T-cell (primary cell): ENCODE data around the gene SCN2B. TPM values are rescaled to one million over a fixed set of nuclear protein-coding genes. Genes with fewer than 3 reads are reported as not detected.

ENCODE experiments used
- ATAC-seq, 4 experiments: fragments of 200-7000 bp in 3 of 4; fragments of 150-1000 bp in 1 of 4; cut with Tn5 transposase; replicated peaks in 1 of 4; 1 replicate in 3 of 4; 2 replicates in 1 of 4; pipeline ENCODE4 v1.10.0; 2021; ENCODE audit warnings: moderate library complexity in 3 of 4, mild to moderate bottlenecking in 2 of 4, moderate number of reproducible peaks in 1 of 4
- CTCF ChIA-PET, 2 donors: fragments of 300-600 bp; sonication (Branson Sonifier 250); formaldehyde crosslinking; loops; one replicate each; lab custom pipeline; 2022; ENCODE audit warnings: antibody characterized with exemption in 2 of 2; lab: Charles Lee
- POLR2A ChIA-PET, 2 donors: fragments of 300-600 bp; sonication (Branson Sonifier 250); formaldehyde crosslinking; loops; one replicate each; lab custom pipeline; 2022; ENCODE audit warnings: antibody characterized with exemption in 2 of 2; lab: Charles Lee
- DNase-seq, 35 experiments: peaks; one replicate each; pipeline versions ENCODE4 v3.0.0 to v3.0.0-alpha.2; 2013 to 2023
- H3K27ac ChIP-seq: one replicate; pipeline ENCODE4 v1.5.1; 2013; ENCODE audit warnings: low read length
- H3K27me3 ChIP-seq, 2 experiments: replicated peaks in 1 of 2; 1 replicate in 1 of 2; 2 replicates in 1 of 2; pipeline versions ENCODE4 v1.6.1 to v1.7.0; 2013; ENCODE audit warnings: low read length in 1 of 2, mixed read lengths in 1 of 2; ENCODE audit not compliant: control insufficient read depth in 2 of 2, insufficient read depth in 2 of 2; ENCODE audit errors: extremely low read depth in 1 of 2
- H3K36me3 ChIP-seq, 2 donors: 1 replicate in 1 of 2; 2 replicates in 1 of 2; pipeline versions ENCODE4 v1.6.1 to v1.7.0; 2013; ENCODE audit warnings: low read length in 1 of 2; ENCODE audit not compliant: control insufficient read depth in 2 of 2, insufficient read depth in 1 of 2; ENCODE audit errors: extremely low read depth in 1 of 2
- H3K4me1 ChIP-seq, 2 experiments: 1 replicate in 1 of 2; 2 replicates in 1 of 2; pipeline versions ENCODE4 v1.6.1 to v1.7.0; 2013; ENCODE audit warnings: low read length in 2 of 2, mixed read lengths in 1 of 2; ENCODE audit not compliant: insufficient read depth in 2 of 2, control insufficient read depth in 1 of 2; ENCODE audit errors: extremely low read depth in 1 of 2
- H3K4me3 ChIP-seq, 2 donors: 1 replicate in 1 of 2; 2 replicates in 1 of 2; pipeline versions ENCODE4 v1.5.1 to v1.7.0; 2013; ENCODE audit warnings: mild to moderate bottlenecking in 2 of 2, low read length in 1 of 2, moderate library complexity in 1 of 2; ENCODE audit not compliant: control insufficient read depth in 1 of 2; ENCODE audit errors: extremely low read depth in 1 of 2
- H3K9me3 ChIP-seq: 2 replicates; pipeline ENCODE4 v1.7.0; 2013
- H3K27ac Mint-ChIP-seq, 2 donors: one replicate each; pipeline ENCODE4 v1.8.0; 2020 to 2021; ENCODE audit warnings: mild to moderate bottlenecking in 2 of 2, mixed read lengths in 2 of 2
- H3K27me3 Mint-ChIP-seq, 2 donors: one replicate each; pipeline ENCODE4 v1.8.0; 2021 to 2022; ENCODE audit warnings: mixed read lengths in 2 of 2
- H3K36me3 Mint-ChIP-seq: one replicate; pipeline ENCODE4 v1.8.0; 2021; ENCODE audit warnings: mixed read lengths
- H3K4me1 Mint-ChIP-seq, 3 donors: one replicate each; pipeline ENCODE4 v1.8.0; 2020 to 2022; ENCODE audit warnings: mixed read lengths in 3 of 3, mild to moderate bottlenecking in 1 of 3
- H3K4me3 Mint-ChIP-seq, 3 donors: one replicate each; pipeline ENCODE4 v1.8.0; 2020 to 2022; ENCODE audit warnings: mild to moderate bottlenecking in 3 of 3, mixed read lengths in 3 of 3, moderate library complexity in 3 of 3
- H3K9me3 Mint-ChIP-seq, 3 donors: one replicate each; pipeline ENCODE4 v1.8.0; 2020 to 2022; ENCODE audit warnings: mixed read lengths in 3 of 3
- WGBS: methylation state at CpG from one replicate; pipeline ENCODE4 v1.1.5; 2013; ENCODE audit warnings: missing lambda C conversion rate; ENCODE audit not compliant: insufficient coverage; 5-methylcytosine and 5-hydroxymethylcytosine counted together
- total RNA-seq, 35 experiments: library from RNA in 6 of 35; stranded (reverse) in 6 of 35; fragments of 120-200 nt in 1 of 35; gene quantifications; one replicate each; pipeline versions ENCODE4 v1.2.1 to v1.2.4 and lab custom pipeline; 2013 to 2026

SCN2B gene
- total RNA-seq, 5 donors from 2014 or later (not counting 1 experiment from before 2014, with no cell fraction given) = 0.06 TPM; not detected in 4

DNA sequence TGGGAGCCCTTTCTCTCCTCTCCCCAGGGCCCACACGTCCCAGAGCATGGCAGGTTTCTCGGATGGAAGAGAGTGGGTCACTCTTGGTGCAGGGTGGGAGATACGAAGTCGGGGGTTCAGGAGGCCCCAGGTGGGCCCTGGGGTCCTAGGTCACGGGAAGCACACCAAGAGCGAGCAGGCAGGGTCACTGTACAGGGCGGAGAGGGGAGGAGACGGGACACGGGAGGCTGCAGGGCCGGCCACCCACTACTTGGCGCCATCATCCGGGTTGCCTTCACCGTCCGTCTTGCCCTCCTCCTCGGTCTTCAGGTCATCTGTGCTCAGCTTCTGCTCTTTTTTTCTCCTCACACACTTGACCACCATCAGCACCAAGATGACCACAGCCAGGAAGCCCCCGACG is 9.8 kb downstream of the SCN2B start:
- no peak overlapping the region for H3K4me3 Mint-ChIP-seq
- no peak overlapping the region for H3K27ac Mint-ChIP-seq
- no peaks in the 10 kb centered on the region for H3K9me3 Mint-ChIP-seq
- H3K4me1 Mint-ChIP-seq = peaks cover 0 to under 1% (median under 1%) of the 10 kb centered on the region in 3 donors
- ATAC-seq (no peak), DNase-seq (no peak)
- H3K36me3 Mint-ChIP-seq = no peaks in the 10 kb centered on the region
- Histone ChIP-seq H3K27me3 (peaks cover 0 to 75% of the 10 kb centered on the region in 2 experiments), H3K27ac (no peak overlapping the region), H3K4me3 (no peak overlapping the region), H3K36me3 (no peaks in the 10 kb centered on the region), H3K9me3 (no peaks in the 10 kb centered on the region), H3K4me1 (peaks cover 0 to 5% of the 10 kb centered on the region in 2 experiments)
- H3K27me3 Mint-ChIP-seq = peaks cover 5 to 29% of the 10 kb centered on the region in 2 donors
- WGBS = 78% methylated on average over 12 of the region's 17 CpGs
- CTCF ChIA-PET = no interaction called here
- POLR2A ChIA-PET = interaction anchor here in 1 of 2 donors (0.6 kb wide), 1 partner anchor 381 kb away, joined by 3 read pairs; no protein-coding TSS in a partner anchor

DNA sequence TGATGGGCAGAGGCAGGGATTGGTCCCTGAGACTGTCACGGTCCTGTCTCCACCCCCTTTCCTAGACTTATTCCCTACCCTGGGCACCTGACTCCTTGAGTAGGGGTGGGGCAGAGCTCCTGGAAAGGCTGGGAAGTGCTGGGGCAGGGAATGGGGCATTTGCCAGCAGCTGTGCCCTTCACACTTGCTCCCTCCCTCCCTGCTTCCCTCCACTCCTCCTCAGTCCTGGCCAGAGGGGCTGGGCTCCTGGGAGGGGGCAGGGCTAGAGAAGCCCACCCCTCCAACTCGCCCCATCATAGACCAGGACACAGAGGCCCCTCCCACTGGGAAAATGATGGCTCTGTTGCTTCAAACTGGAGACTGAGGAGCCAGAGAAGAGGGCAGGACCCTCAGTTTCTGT is 11.6 kb downstream of the SCN2B start:
- no peak overlapping the region for H3K4me3 ChIP-seq
- ChIA-PET CTCF (no interaction called here), POLR2A (no interaction called here)
- WGBS = no CpG with 5 or more reads among the region's 2 CpGs
- Mint-ChIP-seq H3K27ac (no peak overlapping the region), H3K4me3 (no peak overlapping the region), H3K27me3 (peaks cover 2 to 24% of the 10 kb centered on the region in 2 donors), H3K36me3 (no peaks in the 10 kb centered on the region), H3K9me3 (no peaks in the 10 kb centered on the region), H3K4me1 (no peaks in the 10 kb centered on the region)
- no peak overlapping the region for H3K27ac ChIP-seq
- no peaks in the 10 kb centered on the region for H3K9me3 ChIP-seq
- H3K27me3 ChIP-seq = peaks cover 0 to 67% of the 10 kb centered on the region in 2 experiments
- DNase-seq = no peak
- H3K4me1 ChIP-seq = no peaks in the 10 kb centered on the region
- no peaks in the 10 kb centered on the region for H3K36me3 ChIP-seq
- no peak for ATAC-seq

DNA sequence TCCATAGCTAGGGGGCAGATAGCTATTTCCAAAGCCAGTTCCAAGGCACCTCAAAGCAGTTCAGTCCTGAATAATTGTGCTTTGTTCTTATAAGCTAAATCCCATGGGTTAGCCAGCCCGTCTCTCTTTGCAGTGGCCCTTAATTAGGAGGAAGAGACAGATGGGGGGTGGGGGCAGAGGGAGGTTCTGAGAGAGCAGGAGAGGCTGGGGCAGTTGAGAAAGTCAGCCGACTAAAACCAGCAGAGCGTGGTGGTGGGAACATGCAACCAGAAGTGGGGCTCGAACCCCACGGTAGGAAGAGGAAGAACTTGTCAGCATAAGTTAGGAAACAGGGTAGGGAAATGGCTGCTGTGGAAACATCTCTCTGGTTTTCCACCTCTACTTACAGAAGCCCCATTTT is 12.9 kb downstream of the SCN2B start:
- WGBS = 100% methylated on average over 1 of the region's 5 CpGs

DNA sequence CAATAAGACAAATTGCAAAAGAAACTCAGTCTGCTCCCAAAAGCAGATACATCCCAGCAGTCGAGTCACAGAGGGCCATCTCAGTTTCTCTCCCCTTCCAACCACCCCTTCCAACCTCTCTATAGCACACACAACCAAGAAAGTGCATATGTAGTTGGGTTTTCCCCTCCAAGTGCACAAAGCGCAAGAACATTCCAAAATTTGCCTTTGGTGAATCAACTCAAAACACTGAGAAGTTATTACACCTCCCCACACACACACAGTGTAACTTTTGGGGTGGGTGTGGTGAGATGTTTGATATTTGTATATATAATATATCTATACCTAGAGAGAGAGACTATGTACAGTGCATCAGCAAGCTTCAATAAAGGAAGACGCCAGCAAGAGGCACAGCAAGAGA is 13.6 kb downstream of the SCN2B start:
- no peaks in the 10 kb centered on the region for H3K4me1 ChIP-seq
- ATAC-seq (no peak), DNase-seq (no peak)
- ChIA-PET CTCF (interaction anchor here in 1 of 2 donors (0.6 kb wide), 1 partner anchor 337 kb away, joined by 3 read pairs; no protein-coding TSS in a partner anchor), POLR2A (interaction anchor here in 1 of 2 donors (0.7 kb wide), 1 partner anchor 12 kb away, joined by 11 read pairs; no protein-coding TSS in a partner anchor)
- H3K4me3 Mint-ChIP-seq = no peak overlapping the region
- no peak overlapping the region for H3K4me3 ChIP-seq
- no peaks in the 10 kb centered on the region for H3K9me3 ChIP-seq
- peaks cover 20 to 27% of the 10 kb centered on the region in 2 donors for H3K27me3 Mint-ChIP-seq
- WGBS = no CpG with 5 or more reads among the region's 3 CpGs
- H3K27ac Mint-ChIP-seq = no peak overlapping the region
- no peak overlapping the region for H3K27ac ChIP-seq
- peaks cover 0 to 65% of the 10 kb centered on the region in 2 experiments for H3K27me3 ChIP-seq
- H3K36me3 Mint-ChIP-seq = no peaks in the 10 kb centered on the region
- H3K9me3 Mint-ChIP-seq = no peaks in the 10 kb centered on the region
- H3K4me1 Mint-ChIP-seq = peaks cover 0 to 2% (median 0%) of the 10 kb centered on the region in 3 donors
- no peaks in the 10 kb centered on the region for H3K36me3 ChIP-seq

More for the DNA sequence above, 12.9 kb downstream of the SCN2B start:
- ChIA-PET CTCF (interaction anchor here (0.6 kb wide), 2 partner anchors 322 to 338 kb away, joined by 3 read pairs; no protein-coding TSS in a partner anchor), POLR2A (interaction anchor here in 1 of 2 donors (0.7 kb wide), 1 partner anchor 13 kb away, joined by 11 read pairs; no protein-coding TSS in a partner anchor)
- no peak overlapping the region for H3K27ac Mint-ChIP-seq
- Histone ChIP-seq H3K27ac (no peak overlapping the region), H3K9me3 (no peaks in the 10 kb centered on the region), H3K27me3 (peaks cover 0 to 65% of the 10 kb centered on the region in 2 experiments), H3K36me3 (no peaks in the 10 kb centered on the region), H3K4me3 (no peak overlapping the region), H3K4me1 (no peaks in the 10 kb centered on the region)
- H3K4me3 Mint-ChIP-seq = no peak overlapping the region
- H3K9me3 Mint-ChIP-seq = no peaks in the 10 kb centered on the region
- H3K4me1 Mint-ChIP-seq = no peaks in the 10 kb centered on the region
- no peak for ATAC-seq
- H3K36me3 Mint-ChIP-seq = no peaks in the 10 kb centered on the region
- no peak for DNase-seq
- peaks cover 13 to 26% of the 10 kb centered on the region in 2 donors for H3K27me3 Mint-ChIP-seq

DNA sequence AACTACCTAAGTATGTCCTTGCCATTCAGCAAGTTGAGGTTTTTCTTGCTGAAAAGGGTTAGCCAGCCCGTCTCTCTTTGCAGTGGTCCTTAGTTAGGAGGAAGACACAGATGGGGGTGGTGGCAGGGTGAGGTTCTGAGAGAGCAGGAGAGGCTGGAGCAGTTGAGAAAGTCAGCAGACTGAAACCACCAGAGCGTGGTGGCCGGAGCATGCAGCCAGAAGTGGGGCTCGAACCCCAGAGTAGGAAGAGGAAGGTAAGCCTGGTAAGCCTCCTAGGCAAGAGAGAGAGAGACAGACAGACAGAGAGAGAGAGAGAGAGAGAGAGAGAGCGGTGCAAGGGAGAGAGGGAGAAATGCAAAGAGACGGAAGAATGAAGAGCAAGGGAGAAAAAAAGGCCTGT is 14.7 kb downstream of the SCN2B start:
- no peak for ATAC-seq
- Histone ChIP-seq H3K4me3 (no peak overlapping the region), H3K27me3 (peaks cover 2 to 71% of the 10 kb centered on the region in 2 experiments), H3K36me3 (no peaks in the 10 kb centered on the region), H3K27ac (no peak overlapping the region), H3K9me3 (no peaks in the 10 kb centered on the region), H3K4me1 (peaks cover 0 to 4% of the 10 kb centered on the region in 2 experiments)
- Mint-ChIP-seq H3K36me3 (no peaks in the 10 kb centered on the region), H3K27ac (no peak overlapping the region), H3K4me1 (peaks cover 3 to 10% (median 3%) of the 10 kb centered on the region in 3 donors), H3K4me3 (no peak overlapping the region), H3K9me3 (no peaks in the 10 kb centered on the region), H3K27me3 (peaks cover 30 to 34% of the 10 kb centered on the region in 2 donors)
- ChIA-PET CTCF (no interaction called here), POLR2A (no interaction called here)
- no peak for DNase-seq
- WGBS = 74% methylated on average over 4 of the region's 6 CpGs

DNA sequence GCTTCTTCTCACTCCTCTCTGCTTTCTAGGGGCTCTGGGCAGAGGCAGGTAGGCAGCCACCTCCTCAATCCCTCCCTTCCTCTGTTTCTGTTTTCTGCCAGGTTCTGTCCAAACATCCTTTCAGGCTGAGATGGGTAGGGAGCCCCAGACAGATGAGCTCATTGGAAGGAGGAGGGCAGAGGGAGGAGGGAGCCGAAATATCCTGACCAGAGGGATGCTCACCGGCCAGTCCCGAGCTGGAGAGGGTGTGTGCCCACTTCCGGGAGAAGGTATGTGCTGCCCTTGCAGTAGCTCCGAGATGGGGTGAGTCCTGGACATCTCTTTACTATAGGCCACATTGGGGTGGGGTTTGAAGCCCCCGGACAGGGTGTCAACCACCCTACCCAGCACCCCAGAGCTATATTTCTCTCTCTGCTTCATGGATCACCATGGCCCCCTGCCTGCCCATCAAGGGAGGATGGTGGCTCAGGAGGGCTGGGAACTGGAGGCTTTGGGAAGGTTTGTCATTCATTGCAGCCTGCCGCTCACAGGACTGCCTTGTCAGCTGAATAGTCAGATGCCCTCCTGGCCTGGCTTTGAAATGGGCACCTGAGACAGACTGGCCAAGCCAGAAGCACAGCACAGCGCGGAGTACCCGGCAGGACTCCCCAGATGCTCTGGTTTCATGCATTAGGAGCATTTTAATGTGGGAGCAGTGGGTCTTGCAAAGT is 19.1 kb downstream of the SCN2B start:
- no peaks in the 10 kb centered on the region for H3K36me3 ChIP-seq
- H3K4me3 Mint-ChIP-seq = no peak overlapping the region
- H3K27me3 Mint-ChIP-seq = peaks cover 59 to 63% of the 10 kb centered on the region in 2 donors
- CTCF ChIA-PET = interaction anchor here in 1 of 2 donors (1.2 kb wide), 1 partner anchor 14 kb away, joined by 5 read pairs; no protein-coding TSS in a partner anchor
- no peaks in the 10 kb centered on the region for H3K9me3 Mint-ChIP-seq
- H3K36me3 Mint-ChIP-seq = no peaks in the 10 kb centered on the region
- H3K27ac ChIP-seq = no peak overlapping the region
- H3K27ac Mint-ChIP-seq = peak overlapping the region in 1 of 2 donors; percentile 31
- peaks cover 13 to 21% (median 16%) of the 10 kb centered on the region in 3 donors for H3K4me1 Mint-ChIP-seq
- no peak overlapping the region for H3K4me3 ChIP-seq
- POLR2A ChIA-PET = no interaction called here
- no peaks in the 10 kb centered on the region for H3K9me3 ChIP-seq
- H3K27me3 ChIP-seq = peaks cover 18 to 84% of the 10 kb centered on the region in 2 experiments
- 84% methylated on average over 4 of the region's 10 CpGs for WGBS
- H3K4me1 ChIP-seq = peaks cover 0 to 22% of the 10 kb centered on the region in 2 experiments
- ATAC-seq = no peak
- DNase-seq = no peak
